Activated gamma-delta T cell treated with Interleukin-2 at 50 U/mL for 16 hours (primary cell): ENCODE measurements around the gene ATRAID.
"Not testable (repeated sequence)": the region's sequence is repeated elsewhere in the genome, so short reads cannot be mapped to it uniquely, and the experiment has no call there.

Experiments
- DNase-seq: peaks from one replicate; pipeline ENCODE4 v3.0.0-alpha.2; 2020

The ATRAID gene

GRCh38 chr2:27211943-27212625 is at the start of gene ATRAID, which contains the start of gene SLC5A6:
ATRAID (plus strand) TSS chr2:27212041; CDS start chr2:27212369, 328 bp downstream.
SLC5A6 (minus strand) TSS chr2:27212268; CDS start chr2:27207650, 4,618 bp downstream.
- DNase-seq: peak; percentile 85

GRCh38 chr2:27162151-27163121 is 49.4 kb upstream of the ATRAID start:
- no peak for DNase-seq

DNA sequence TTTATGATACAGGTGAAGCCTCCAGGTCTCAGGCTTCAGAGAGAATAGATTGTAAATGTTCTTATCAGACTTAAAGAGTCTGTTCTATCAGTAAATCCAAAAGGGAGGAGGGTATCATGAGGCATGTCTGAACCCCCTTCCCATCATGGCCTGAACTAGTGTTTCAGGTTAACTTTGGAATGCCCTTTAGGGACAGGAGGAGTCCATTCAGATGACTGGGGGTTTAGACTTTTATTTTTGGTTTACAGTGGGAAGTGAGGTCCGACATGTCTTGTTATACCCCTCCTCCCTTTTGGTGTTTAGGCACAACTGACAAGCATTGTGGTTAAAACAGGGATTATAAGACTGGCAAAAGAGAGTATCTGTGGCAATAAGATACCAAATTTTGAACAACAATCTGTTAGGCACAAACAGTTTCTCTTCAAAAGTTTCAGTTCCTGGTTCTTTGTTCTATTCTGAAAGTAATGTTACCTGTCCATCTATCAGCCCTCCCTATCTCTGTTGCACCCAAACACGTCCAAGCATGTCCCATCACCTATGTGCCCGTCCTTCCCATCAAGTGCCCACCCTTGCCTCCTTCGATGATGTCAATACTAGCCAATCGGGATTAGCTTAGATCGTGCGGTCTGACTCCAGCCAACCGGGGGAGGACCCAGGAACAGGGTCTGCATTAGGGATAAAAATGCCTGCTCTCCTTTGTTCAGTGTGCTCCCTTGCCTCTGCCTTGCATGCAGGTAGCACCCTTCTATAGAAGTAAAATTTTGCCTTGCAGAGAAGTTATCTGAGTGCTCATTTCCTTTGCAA is 46.7 kb upstream of the ATRAID start:
- DNase-seq: no peak

GRCh38 chr2:27170581-27171337 is 41.1 kb upstream of the ATRAID start:
- no peak for DNase-seq

DNA sequence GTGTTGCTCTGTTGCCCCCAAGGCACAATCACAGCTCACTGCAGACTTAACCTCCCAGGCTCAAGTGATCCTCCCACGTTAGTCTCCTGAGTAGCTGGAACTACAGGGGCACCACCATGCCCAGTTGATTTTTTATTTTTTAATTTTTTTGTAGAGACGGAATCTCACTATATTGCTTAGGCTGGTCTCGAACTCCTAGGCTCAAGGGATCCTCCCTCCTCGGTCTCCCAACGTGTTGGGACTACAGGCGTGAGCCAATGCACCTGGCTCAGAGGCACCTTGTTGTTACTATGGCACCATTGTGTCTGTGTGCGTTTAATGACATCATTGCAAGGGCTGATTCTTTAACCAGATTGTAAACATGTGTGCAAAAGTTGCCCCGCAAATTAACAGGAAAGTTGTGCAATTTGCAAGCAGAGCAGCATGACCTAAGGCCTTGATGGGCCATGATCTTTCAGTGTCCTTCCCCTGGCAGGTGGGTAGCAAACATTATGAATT is 40.4 kb upstream of the ATRAID start:
- DNase-seq: no peak

DNA sequence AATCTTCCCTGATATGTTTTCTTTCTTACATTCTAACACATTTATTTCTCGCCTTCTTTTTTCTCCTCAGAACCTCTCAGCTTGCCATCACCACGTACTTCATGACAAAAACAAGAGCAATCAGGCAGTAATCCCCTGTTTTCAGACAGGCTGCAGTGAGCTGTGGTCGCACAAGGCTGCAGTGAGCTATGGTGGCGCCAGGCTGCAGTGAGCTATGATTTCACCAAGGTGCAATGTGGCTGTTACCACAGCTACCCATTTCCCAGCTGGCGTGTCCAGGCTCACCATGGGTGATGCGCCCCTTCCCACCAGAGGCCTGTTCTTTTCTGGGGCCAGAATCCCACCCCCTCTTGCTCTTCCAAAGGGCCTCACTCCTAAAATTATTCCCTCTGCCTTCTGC is 37.2 kb upstream of the ATRAID start:
- DNase-seq: no peak

DNA sequence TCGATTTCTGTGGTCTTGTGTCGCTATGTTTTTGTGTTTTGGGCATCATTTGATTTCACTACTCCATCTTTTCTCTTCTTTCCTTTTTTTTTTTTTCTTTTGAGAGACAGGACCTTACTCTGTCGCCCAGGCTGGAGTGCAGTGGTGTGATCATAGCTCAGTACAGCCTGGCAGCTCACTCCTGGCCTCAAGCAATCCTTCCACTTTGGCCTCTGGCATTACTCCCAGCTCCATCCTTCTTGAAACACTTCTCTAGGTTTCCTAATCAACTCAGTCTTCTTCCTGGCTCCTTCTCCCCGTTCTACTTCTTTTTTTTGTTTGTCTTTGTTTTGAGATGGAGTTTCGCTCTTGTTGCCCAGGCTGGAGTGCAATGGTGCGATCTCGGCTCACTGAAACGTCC is 36.5 kb upstream of the ATRAID start:
- DNase-seq: no peak

DNA sequence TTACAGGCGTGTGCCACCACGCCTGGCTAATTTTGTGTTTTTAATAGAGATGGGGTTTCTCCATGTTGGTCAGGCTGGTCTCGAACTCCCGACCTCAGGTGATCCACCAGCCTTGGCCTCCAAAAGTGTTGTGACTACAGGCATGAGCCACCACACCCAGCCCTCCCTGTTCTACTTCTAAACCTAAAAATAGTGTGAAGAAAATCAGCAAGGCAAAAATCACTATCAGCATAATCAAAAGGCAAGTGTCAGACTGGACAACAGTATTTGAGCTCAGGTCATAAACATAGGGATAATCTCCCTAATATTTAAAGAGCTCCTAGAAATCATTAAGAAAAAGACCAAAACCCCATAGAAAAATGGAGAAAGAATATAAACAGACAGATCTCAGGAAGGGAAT is 36.1 kb upstream of the ATRAID start:
- not testable (repeated sequence) for DNase-seq

DNA sequence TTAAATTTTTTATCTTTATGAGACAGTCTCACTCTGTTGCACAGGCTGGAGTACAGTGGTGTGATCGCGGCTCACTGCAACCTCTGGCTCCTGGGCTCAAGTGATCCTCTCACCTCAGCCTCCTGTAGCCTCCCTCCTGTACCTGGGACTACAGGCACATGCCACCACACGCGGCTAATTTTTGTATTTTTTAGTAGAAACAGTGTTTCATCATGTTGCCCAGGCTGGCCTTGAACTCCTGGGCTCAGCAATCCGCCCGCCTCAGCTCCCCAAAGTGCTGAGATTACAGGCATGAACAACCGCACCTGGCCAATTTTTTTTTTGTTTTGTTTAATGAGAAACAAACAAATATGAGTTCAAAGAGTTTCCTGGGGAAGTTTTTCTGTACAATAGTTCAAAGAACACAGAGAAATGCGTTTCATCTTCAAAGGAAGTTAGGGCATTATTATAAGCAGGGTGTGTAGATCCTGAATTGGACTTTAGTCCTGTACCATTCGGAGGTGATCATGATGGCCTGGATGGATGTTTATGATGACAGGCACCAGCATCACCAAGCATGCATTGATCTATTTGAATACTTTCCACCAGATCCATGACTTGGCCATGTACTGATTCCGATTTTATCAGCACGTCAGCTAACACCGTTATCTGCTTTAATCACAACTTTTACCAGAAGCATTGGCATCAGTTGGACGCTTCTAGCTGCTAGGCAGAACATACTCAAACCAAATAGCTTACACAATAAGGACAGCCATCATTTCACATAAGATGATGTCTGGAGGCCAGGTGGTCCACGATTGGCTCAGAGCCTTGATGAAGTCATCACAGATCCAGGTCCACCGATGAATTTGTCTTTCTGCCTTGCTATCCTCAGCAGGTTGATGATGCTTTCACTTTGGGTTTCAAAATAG is 34.1 kb upstream of the ATRAID start:
- no peak for DNase-seq

DNA sequence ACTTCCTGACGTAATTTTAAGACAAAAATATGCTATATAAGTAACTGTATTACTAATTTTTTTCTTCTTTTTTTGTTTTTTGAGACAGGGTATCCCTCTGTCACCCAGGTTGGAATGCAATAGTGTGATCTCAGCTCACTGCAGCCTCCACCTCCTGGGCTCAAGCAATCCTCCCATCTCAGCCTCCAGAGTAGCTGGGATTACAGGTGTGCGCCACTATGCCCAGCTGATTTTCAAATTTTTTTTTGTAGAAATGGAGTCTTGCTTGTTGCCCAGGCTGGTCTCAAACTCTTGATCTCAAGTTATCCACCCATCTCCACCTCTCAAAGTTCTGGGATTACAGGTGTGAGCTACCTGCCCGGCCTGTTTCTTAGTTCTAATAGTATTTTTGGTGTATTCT is 33.4 kb upstream of the ATRAID start:
- no peak for DNase-seq

GRCh38 chr2:27179344-27180000 is 32.4 kb upstream of the ATRAID start:
- no peak for DNase-seq

- DNase-seq: no peak
Measured at GRCh38 chr2:27182346-27182745, 29.5 kb upstream of the ATRAID start.

GRCh38 chr2:27184115-27184514 is 27.7 kb upstream of the ATRAID start:
- no peak for DNase-seq

DNA sequence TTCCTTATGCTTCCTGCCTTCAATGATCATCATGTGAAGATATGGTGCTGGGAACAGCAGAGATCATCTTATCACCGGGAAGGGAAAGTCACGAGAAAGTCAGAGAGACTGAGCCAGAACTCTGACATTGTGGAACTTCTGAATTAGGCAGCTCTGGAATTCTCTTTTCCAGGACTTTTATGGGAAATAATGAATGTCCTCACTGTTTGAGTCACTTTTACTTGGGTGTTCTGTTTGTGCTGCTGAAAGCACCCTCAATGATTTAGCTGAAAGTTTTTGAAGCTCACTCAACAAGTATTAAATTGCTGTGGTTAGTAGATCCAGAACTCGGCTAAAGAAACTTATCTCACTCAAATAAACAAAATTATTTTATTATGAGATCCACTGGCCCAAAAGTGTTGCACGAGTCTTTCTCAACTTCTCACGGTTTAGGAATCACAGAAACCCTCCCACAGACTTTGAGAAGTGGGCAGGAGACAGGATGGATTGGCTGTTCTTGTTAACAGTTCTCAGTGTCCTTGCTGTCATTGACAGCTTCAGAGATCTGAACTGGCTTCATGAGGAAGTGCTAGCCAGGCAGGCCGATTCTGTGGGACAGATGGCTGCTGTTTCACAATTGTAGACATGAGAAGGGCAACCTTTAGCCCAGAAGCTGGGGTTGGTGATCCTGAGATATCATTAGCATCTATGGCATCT is 26.4 kb upstream of the ATRAID start:
- no peak for DNase-seq

DNA sequence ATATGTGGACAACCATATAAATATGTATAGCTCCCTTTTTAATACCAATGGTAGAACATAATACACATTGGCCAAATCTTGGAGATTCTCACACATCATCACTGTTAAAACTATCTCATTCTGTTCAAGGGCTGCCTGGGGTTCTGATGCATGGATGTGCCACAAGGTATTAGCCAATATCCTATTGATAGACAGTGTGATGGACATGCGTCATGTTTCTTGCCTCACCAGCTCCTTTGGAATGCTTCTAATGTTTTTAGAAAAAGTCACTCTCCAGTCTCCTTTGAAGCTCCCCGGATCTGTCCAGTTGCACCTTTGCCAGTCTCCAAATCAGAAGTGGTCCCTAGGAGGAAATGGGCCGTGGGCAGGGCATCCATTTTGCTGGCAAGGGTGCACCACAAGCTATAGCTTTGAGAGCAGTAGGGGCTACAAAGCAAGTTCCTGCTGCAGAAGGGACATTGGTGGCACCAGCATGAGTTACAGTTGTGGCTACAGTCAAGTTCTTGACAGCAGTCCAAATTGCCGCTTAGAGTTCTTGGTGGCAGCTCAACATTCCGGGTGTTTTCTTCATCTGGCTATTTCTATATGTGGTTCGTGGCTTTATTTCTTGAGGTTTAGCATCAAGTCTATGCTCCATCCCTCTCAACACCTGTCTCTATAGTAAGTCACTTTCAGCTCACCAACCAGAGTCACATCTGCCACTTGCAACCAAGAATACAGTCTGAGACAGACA is 25.1 kb upstream of the ATRAID start:
- no peak for DNase-seq

DNA sequence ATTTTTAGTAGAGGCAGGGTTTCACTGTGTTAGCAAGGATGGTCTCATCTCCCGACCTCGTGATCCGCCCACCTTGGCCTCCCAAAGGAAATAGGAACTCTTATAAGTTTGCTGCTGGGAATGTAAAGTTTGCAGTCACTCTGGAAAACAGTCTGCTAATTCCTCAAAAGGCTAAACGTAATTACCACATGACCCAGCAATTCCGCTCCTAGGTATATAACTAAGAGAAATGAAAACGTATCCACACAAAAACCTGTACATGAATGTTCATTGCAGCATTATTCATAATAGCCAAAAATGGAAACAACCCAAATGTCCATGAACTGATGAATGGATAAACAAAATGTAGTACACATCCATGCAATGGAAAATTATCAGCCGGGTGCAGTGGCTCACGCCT is 21.9 kb upstream of the ATRAID start:
- no peak for DNase-seq

- peak; percentile 39 for DNase-seq
Measured at GRCh38 chr2:27191070-27191829, 20.6 kb upstream of the ATRAID start.
